IPS-18c (cell line): ENCODE results near the gene MYOD1.

Experiments used
- H3K4me3 ChIP-seq: 2 replicates; pipeline ENCODE4 v1.7.0; 2013; ENCODE audit warnings: low read depth, mild to moderate bottlenecking, low read length, moderate library complexity; ENCODE audit not compliant: insufficient read depth
- H3K9me3 ChIP-seq: one replicate; pipeline ENCODE4 v1.6.1; 2013; ENCODE audit warnings: mild to moderate bottlenecking, low read length, moderate library complexity; ENCODE audit not compliant: control insufficient read depth, insufficient read depth

Gene MYOD1

GRCh38 chr11:17722000-17722643 lies 2.8 kb downstream of the MYOD1 start:
- peaks cover 12% of the 10 kb centered on the region for H3K9me3 ChIP-seq
- H3K4me3 ChIP-seq: no peak overlapping the region

GRCh38 chr11:17724020-17724908 lies 4.9 kb downstream of the MYOD1 start:
- Histone ChIP-seq H3K9me3 (peaks cover 8% of the 10 kb centered on the region), H3K4me3 (no peak overlapping the region)

GRCh38 chr11:17725174-17725573 lies 5.8 kb downstream of the MYOD1 start:
- H3K9me3 ChIP-seq: peaks cover 3% of the 10 kb centered on the region
- no peak overlapping the region for H3K4me3 ChIP-seq

DNA sequence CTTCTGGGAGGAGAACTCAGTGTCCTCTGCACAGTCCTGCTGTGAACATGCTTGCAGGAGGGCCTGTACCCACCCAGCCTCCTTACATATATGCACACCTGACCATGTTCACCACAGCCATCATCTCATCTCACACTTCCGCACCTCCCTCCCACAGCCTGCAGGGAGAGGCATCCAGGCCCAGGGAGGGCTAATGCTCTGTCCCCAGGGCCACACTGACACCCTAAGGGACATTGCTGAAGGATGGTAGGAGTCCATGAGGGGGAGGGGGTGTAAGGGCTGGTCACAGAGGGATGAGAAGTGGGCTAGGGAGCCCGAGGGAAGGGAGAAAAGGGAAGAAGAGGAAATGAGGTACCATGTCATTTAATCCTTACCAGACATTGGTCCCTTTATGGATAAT lies 10.8 kb downstream of the MYOD1 start:
- no peak overlapping the region for H3K4me3 ChIP-seq
- no peaks in the 10 kb centered on the region for H3K9me3 ChIP-seq

- no peak overlapping the region for H3K4me3 ChIP-seq
- no peaks in the 10 kb centered on the region for H3K9me3 ChIP-seq
Observed at GRCh38 chr11:17730608-17731462, 11.5 kb downstream of the MYOD1 start.

DNA sequence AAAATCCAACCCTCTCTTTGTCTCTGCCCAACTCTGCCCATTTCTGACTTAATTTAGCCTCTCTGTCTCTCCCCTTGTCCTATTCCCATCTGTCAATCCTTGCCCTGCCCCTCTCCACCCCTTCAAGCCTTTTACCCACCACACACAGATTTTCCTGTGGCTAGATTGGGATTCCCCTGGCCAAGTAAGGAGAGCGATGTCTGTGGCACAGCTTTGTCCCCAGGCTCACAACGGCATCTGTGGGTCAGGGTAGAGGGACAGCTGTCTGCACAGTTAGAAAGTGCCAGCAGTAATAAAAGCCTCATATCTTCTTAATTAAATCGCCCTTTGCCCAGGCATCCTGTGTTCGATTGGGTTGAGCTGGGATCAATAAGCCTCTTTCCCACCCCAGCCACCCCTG lies 13.9 kb downstream of the MYOD1 start:
- no peak overlapping the region for H3K4me3 ChIP-seq
- peaks cover 4% of the 10 kb centered on the region for H3K9me3 ChIP-seq

DNA sequence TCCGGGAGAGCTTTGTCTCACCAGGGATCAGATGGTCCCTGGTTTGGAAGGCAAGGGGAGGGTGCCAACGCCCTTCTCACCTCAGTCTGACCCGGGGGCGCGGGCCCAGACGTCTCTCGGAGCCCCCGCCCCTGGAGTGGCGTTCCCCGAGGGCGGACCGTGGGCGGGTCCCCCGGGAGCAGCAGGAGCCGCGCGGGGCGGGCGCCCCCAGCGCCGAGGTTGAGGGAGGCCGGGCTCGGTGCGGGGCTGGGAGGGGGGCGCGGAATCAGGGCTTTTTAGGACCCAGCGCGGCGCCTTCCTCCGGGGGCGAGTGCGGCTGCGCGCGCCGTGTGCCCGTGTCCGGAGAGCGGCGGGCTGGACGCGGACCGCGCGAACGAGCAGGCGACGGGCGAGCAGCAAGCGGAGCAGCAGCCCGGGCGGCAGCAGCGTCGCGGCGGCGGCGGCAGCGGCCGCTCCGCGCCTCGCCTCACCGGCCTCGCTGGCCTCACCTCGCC lies 15.1 kb downstream of the MYOD1 start, which contains the start of gene KCNC1:
Gene KCNC1, plus strand, starts transcription at position 364 of the 494 bp plus-strand sequence. CDS start 1,222 bp downstream, outside the sequence.
- H3K9me3 ChIP-seq: peaks cover 4% of the 10 kb centered on the region
- peak within 1 kb of the TSS; percentile 53 for H3K4me3 ChIP-seq

GRCh38 chr11:17734986-17735817 lies 15.8 kb downstream of the MYOD1 start:
- Histone ChIP-seq H3K4me3 (peak overlapping the region; percentile 53), H3K9me3 (peaks cover 4% of the 10 kb centered on the region)

DNA sequence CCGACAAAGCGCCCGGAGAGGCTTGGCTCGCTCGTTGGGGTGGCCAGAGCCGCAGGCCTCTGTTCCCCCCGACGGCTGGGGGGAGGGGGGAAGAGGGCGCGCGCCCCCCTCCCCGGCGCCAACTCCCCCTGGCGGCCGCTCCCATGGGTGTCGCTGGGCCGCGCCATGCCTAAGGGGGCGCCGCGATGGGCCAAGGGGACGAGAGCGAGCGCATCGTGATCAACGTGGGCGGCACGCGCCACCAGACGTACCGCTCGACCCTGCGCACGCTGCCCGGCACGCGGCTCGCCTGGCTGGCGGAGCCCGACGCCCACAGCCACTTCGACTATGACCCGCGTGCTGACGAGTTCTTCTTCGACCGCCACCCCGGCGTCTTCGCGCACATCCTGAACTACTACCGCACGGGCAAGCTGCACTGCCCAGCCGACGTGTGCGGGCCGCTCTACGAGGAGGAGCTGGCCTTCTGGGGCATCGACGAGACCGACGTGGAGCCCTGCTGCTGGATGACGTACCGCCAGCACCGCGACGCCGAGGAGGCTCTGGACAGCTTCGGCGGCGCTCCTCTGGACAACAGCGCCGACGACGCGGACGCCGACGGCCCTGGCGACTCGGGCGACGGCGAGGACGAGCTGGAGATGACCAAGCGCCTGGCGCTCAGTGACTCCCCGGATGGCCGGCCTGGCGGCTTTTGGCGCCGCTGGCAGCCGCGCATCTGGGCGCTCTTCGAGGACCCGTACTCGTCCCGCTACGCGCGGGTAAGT lies 16.6 kb downstream of the MYOD1 start:
- Histone ChIP-seq H3K4me3 (peak overlapping the region; percentile 53), H3K9me3 (peaks cover 6% of the 10 kb centered on the region)

DNA sequence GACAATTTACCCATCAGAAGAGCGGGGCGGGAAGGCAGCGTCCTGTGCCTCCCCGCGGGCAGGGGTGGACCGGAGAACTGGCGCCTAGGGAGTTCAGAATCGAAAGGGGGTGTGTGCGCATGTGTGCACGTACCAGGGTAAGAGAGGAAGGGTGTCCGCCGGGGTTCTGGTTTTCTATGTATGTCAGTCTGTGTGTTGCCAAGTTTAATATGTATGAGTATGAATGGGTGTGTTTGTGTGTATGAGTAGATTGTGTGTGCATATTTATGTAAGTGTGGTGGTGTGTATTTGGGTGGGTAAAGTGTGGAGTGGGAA lies 17.2 kb downstream of the MYOD1 start:
- H3K9me3 ChIP-seq: peaks cover 6% of the 10 kb centered on the region

GRCh38 chr11:17736930-17737817 lies 17.8 kb downstream of the MYOD1 start:
- Histone ChIP-seq H3K9me3 (peaks cover 6% of the 10 kb centered on the region), H3K4me3 (no peak overlapping the region)

More for the DNA sequence above, 17.2 kb downstream of the MYOD1 start:
- no peak overlapping the region for H3K4me3 ChIP-seq

- peaks cover 6% of the 10 kb centered on the region for H3K9me3 ChIP-seq
Observed at GRCh38 chr11:17738151-17738973, 19.0 kb downstream of the MYOD1 start.

DNA sequence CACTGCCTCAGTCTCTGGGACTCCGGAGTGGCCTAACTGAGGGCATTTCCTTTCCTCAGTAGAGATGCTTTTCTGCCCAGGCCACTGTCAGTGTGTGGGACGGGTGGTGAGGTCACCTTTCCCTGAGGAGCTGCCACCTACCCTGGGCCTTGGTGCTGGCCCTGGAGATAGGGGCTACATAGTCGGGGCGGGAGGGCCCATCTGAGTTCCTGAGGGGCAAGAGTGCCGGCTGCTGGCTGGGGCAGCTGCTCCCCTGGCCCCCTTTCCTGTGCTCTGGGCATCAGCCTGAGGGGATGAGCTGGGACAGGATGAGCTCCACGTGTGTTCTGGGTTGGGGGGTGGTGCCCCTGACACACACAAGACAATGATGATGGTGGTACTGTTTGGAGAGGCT lies 20.6 kb downstream of the MYOD1 start:
- Histone ChIP-seq H3K9me3 (peaks cover 6% of the 10 kb centered on the region), H3K4me3 (no peak overlapping the region)

More at GRCh38 chr11:17738151-17738973, 19.0 kb downstream of the MYOD1 start:
- no peak overlapping the region; the same call in 1 of the 2 replicates for H3K4me3 ChIP-seq

- peaks cover 6% of the 10 kb centered on the region for H3K9me3 ChIP-seq
- no peak overlapping the region for H3K4me3 ChIP-seq
Observed at GRCh38 chr11:17740649-17741235, 21.4 kb downstream of the MYOD1 start.
